GM23338 (cell line): ENCODE data around the gene OLFM1. TPM values are rescaled to one million over a fixed set of nuclear protein-coding genes. Genes with fewer than 3 reads are reported as not detected.

Source experiments
- ATAC-seq: fragments of 200-7000 bp; cut with Tn5 transposase; 3 replicates; pipeline ENCODE4 v1.9.1; 2020
- DNase-seq: peaks from one replicate; pipeline ENCODE4 v3.0.0-alpha.2; 2015; ENCODE audit warnings: low spot score
- H2AFZ ChIP-seq: fragments of 200-600 bp; sonication (generic); 2 replicates; pipeline ENCODE4 v1.8.0; 2016; ENCODE audit warnings: antibody characterized with exemption, mild to moderate bottlenecking, moderate library complexity
- H3F3A ChIP-seq: fragments of 200-600 bp; sonication (generic); replicated peaks from 2 replicates; pipeline ENCODE4 v1.8.0; 2017; ENCODE audit warnings: antibody characterized with exemption, mixed run types, low read depth
- H3K27ac ChIP-seq: fragments of 200-600 bp; sonication (generic); 2 replicates; pipeline ENCODE4 v1.6.1; 2016; ENCODE audit warnings: low read depth
- H3K27me3 ChIP-seq: fragments of 200-600 bp; sonication (generic); 2 replicates; pipeline ENCODE4 v1.8.0; 2016; ENCODE audit warnings: mild to moderate bottlenecking, mixed run types, moderate library complexity; ENCODE audit not compliant: insufficient read depth
- H3K36me3 ChIP-seq: fragments of 200-600 bp; sonication (generic); 2 replicates; pipeline ENCODE4 v1.8.0; 2016; ENCODE audit warnings: mild to moderate bottlenecking; ENCODE audit not compliant: insufficient read depth
- H3K4me1 ChIP-seq: fragments of 200-600 bp; sonication (generic); 2 replicates; pipeline ENCODE4 v1.8.0; 2016; ENCODE audit warnings: mild to moderate bottlenecking, moderate library complexity; ENCODE audit not compliant: insufficient read depth
- H3K4me2 ChIP-seq: fragments of 200-600 bp; sonication (generic); 2 replicates; pipeline ENCODE4 v1.7.1; 2017; ENCODE audit warnings: mixed run types
- H3K4me3 ChIP-seq: fragments of 200-600 bp; sonication (generic); 2 replicates; pipeline ENCODE4 v1.6.1; 2016; ENCODE audit warnings: mixed run types
- H3K79me2 ChIP-seq: fragments of 200-600 bp; sonication (generic); replicated peaks from 2 replicates; pipeline ENCODE4 v1.8.0; 2017; ENCODE audit warnings: mild to moderate bottlenecking; ENCODE audit not compliant: insufficient read depth
- H3K9me2 ChIP-seq: fragments of 200-600 bp; sonication (generic); 2 replicates; pipeline ENCODE4 v1.8.0; 2017; ENCODE audit not compliant: insufficient read depth
- H4K20me1 ChIP-seq: fragments of 200-600 bp; sonication (generic); replicated peaks from 2 replicates; pipeline ENCODE4 v1.8.0; 2017; ENCODE audit warnings: mild to moderate bottlenecking; ENCODE audit not compliant: insufficient read depth
- H3K27ac Mint-ChIP-seq: 2 replicates; pipeline ENCODE4 v1.8.0; 2020; ENCODE audit warnings: inconsistent platforms, mild to moderate bottlenecking, moderate library complexity, mixed read lengths
- H3K27me3 Mint-ChIP-seq: 3 replicates; pipeline ENCODE4 v1.8.0; 2022; ENCODE audit warnings: low read depth, mild to moderate bottlenecking, moderate library complexity, mixed read lengths, inconsistent platforms; ENCODE audit not compliant: insufficient read depth, poor library complexity
- H3K36me3 Mint-ChIP-seq: 3 replicates; pipeline ENCODE4 v1.8.0; 2021; ENCODE audit warnings: low read depth, mild to moderate bottlenecking, inconsistent platforms, moderate library complexity, mixed read lengths
- H3K4me1 Mint-ChIP-seq: 3 replicates; pipeline ENCODE4 v1.8.0; 2020; ENCODE audit warnings: mild to moderate bottlenecking, inconsistent platforms, mixed read lengths
- H3K4me3 Mint-ChIP-seq: 3 replicates; pipeline ENCODE4 v1.8.0; 2021; ENCODE audit warnings: moderate library complexity, mild to moderate bottlenecking, inconsistent platforms, mixed read lengths
- H3K9me3 Mint-ChIP-seq: 3 replicates; pipeline ENCODE4 v1.8.0; 2020; ENCODE audit warnings: moderate library complexity, mild to moderate bottlenecking, inconsistent platforms, mixed read lengths
- CREB1 ChIP-seq: fragments of 250-450 bp; sonication (Bioruptor Pico); IDR thresholded peaks from 2 replicates; pipeline ENCODE4 v1.5.0; 2020; ENCODE audit warnings: low read depth, mild to moderate bottlenecking, moderate library complexity
- EZH2 ChIP-seq: fragments of 200-600 bp; sonication (generic); IDR thresholded peaks from one replicate; pipeline ENCODE4 v1.8.0; 2017; ENCODE audit warnings: antibody characterized with exemption, mild to moderate bottlenecking, low read depth; ENCODE audit not compliant: unreplicated experiment
- POLR2AphosphoS5 ChIP-seq: IDR thresholded peaks from 2 replicates; pipeline ENCODE4 v1.6.1; 2016; ENCODE audit warnings: antibody characterized with exemption, low read depth
- STAT1 ChIP-seq: IDR thresholded peaks from one replicate; pipeline ENCODE4 v1.6.1; 2016; ENCODE audit warnings: antibody characterized with exemption; ENCODE audit not compliant: unreplicated experiment
- ZNF114 ChIP-seq: fragments of 250-450 bp; sonication (Bioruptor Pico); IDR thresholded peaks from 2 replicates; pipeline ENCODE4 v1.5.0; 2020; ENCODE audit warnings: mild to moderate bottlenecking, moderate library complexity
- ZNF331 ChIP-seq: fragments of 250-450 bp; sonication (Bioruptor Pico); IDR thresholded peaks from 2 replicates; pipeline ENCODE4 v1.5.0; 2020; ENCODE audit warnings: low read depth, mild to moderate bottlenecking, moderate library complexity
- polyA plus RNA-seq: library from polyadenylated mRNA; unstranded; fragments of >200 nt; fragmentation: Nextera tagmentation; extraction: Ambion mirVana; gene quantifications from 2 replicates; pipeline ENCODE4 v1.2.1, GENCODE V29; 2016
- total RNA-seq: library from RNA; depleted of rRNA; stranded (reverse); fragments of >200 nt; shearing (Covaris generic); gene quantifications from 2 replicates; pipeline ENCODE4 v1.2.3, GENCODE V29; 2014
- TF ChIP-seq, protein P1 (sequence below): IDR thresholded peaks from 2 replicates; pipeline ENCODE4 v1.6.1; 2016; ENCODE audit warnings: antibody characterized with exemption
- TF ChIP-seq, protein P2 (sequence below): fragments of 250-450 bp; sonication (Bioruptor Pico); IDR thresholded peaks from 2 replicates; pipeline ENCODE4 v1.5.0; 2020; ENCODE audit warnings: mild to moderate bottlenecking, moderate library complexity

The OLFM1 gene
- total and polyA plus RNA-seq, 2 experiments from 2014 or later = 20.6 to 40.1 TPM

DNA sequence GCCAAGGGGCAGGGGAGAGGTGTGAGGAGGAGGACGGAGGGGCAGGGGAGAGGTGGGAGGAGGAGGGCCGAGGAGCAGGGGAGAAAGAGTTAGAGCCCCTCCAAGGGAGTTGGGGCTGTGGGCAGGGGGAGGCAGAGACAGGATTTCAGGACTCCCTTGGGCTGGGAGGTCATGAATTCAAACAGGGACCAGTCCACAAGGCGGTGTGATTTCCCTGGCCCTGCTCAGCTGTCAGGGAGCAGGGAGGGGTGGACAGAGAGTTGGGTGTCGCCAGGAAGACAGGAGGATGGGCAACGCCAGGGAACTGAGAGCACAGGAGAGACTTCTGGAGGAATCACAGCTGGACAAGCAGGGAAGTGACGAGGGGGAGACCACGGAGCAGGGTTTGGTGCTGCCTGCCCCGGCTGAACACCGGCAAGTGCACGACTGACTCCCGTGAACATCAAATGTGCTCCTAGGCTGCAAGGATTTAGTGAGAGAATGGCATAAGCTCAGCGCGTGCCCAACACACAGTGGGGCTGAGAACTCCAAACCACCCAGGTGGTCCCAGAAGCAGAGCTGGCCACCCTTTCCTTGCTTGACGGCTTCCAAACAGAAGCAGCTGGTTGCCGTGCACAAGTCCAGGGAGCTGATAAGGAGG, 17.8 kb upstream of the OLFM1 start:
- H3K9me2 ChIP-seq = no peaks in the 10 kb centered on the region
- TF ChIP-seq ZNF114 (no peak), STAT1 (no peak), CREB1 (no peak), POLR2AphosphoS5 (no peak), ZNF331 (no peak), EZH2 (no peak)
- TF ChIP-seq, protein P1, sequence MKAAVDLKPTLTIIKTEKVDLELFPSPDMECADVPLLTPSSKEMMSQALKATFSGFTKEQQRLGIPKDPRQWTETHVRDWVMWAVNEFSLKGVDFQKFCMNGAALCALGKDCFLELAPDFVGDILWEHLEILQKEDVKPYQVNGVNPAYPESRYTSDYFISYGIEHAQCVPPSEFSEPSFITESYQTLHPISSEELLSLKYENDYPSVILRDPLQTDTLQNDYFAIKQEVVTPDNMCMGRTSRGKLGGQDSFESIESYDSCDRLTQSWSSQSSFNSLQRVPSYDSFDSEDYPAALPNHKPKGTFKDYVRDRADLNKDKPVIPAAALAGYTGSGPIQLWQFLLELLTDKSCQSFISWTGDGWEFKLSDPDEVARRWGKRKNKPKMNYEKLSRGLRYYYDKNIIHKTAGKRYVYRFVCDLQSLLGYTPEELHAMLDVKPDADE = no peak
- TF ChIP-seq, protein P2, sequence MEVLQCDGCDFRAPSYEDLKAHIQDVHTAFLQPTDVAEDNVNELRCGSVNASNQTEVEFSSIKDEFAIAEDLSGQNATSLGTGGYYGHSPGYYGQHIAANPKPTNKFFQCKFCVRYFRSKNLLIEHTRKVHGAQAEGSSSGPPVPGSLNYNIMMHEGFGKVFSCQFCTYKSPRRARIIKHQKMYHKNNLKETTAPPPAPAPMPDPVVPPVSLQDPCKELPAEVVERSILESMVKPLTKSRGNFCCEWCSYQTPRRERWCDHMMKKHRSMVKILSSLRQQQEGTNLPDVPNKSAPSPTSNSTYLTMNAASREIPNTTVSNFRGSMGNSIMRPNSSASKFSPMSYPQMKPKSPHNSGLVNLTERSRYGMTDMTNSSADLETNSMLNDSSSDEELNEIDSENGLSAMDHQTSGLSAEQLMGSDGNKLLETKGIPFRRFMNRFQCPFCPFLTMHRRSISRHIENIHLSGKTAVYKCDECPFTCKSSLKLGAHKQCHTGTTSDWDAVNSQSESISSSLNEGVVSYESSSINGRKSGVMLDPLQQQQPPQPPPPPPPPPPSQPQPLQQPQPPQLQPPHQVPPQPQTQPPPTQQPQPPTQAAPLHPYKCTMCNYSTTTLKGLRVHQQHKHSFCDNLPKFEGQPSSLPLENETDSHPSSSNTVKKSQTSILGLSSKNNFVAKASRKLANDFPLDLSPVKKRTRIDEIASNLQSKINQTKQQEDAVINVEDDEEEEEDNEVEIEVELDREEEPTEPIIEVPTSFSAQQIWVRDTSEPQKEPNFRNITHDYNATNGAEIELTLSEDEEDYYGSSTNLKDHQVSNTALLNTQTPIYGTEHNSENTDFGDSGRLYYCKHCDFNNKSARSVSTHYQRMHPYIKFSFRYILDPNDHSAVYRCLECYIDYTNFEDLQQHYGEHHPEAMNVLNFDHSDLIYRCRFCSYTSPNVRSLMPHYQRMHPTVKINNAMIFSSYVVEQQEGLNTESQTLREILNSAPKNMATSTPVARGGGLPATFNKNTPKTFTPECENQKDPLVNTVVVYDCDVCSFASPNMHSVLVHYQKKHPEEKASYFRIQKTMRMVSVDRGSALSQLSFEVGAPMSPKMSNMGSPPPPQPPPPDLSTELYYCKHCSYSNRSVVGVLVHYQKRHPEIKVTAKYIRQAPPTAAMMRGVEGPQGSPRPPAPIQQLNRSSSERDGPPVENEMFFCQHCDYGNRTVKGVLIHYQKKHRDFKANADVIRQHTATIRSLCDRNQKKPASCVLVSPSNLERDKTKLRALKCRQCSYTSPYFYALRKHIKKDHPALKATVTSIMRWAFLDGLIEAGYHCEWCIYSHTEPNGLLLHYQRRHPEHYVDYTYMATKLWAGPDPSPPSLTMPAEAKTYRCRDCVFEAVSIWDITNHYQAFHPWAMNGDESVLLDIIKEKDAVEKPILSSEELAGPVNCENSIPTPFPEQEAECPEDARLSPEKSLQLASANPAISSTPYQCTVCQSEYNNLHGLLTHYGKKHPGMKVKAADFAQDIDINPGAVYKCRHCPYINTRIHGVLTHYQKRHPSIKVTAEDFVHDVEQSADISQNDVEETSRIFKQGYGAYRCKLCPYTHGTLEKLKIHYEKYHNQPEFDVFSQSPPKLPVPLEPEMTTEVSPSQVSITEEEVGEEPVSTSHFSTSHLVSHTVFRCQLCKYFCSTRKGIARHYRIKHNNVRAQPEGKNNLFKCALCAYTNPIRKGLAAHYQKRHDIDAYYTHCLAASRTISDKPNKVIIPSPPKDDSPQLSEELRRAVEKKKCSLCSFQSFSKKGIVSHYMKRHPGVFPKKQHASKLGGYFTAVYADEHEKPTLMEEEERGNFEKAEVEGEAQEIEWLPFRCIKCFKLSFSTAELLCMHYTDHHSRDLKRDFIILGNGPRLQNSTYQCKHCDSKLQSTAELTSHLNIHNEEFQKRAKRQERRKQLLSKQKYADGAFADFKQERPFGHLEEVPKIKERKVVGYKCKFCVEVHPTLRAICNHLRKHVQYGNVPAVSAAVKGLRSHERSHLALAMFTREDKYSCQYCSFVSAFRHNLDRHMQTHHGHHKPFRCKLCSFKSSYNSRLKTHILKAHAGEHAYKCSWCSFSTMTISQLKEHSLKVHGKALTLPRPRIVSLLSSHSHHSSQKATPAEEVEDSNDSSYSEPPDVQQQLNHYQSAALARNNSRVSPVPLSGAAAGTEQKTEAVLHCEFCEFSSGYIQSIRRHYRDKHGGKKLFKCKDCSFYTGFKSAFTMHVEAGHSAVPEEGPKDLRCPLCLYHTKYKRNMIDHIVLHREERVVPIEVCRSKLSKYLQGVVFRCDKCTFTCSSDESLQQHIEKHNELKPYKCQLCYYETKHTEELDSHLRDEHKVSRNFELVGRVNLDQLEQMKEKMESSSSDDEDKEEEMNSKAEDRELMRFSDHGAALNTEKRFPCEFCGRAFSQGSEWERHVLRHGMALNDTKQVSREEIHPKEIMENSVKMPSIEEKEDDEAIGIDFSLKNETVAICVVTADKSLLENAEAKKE (CRISPR knock-in tag) = no peak
- DNase-seq (no peak), ATAC-seq (no peak; the same call in 1 of the 3 replicates)
- Mint-ChIP-seq H3K4me3 (no peak overlapping the region), H3K27ac (no peak overlapping the region), H3K27me3 (peaks cover 20% of the 10 kb centered on the region), H3K36me3 (peaks cover 2% of the 10 kb centered on the region; the same call in 1 of the 3 replicates), H3K9me3 (peaks cover 18% of the 10 kb centered on the region), H3K4me1 (peaks cover 7% of the 10 kb centered on the region)
- H3K36me3 ChIP-seq = no peaks in the 10 kb centered on the region
- no peak overlapping the region for H2AFZ ChIP-seq
- H3K27ac ChIP-seq = no peak overlapping the region
- H3K4me1 ChIP-seq = peaks cover under 1% of the 10 kb centered on the region; the same call in 1 of the 2 replicates
- no peaks in the 10 kb centered on the region for H3K79me2 ChIP-seq
- H3F3A ChIP-seq = no peaks in the 10 kb centered on the region
- H3K4me2 ChIP-seq = no peak overlapping the region
- no peak overlapping the region for H3K4me3 ChIP-seq
- no peaks in the 10 kb centered on the region for H4K20me1 ChIP-seq
- peaks cover under 1% of the 10 kb centered on the region; the same call in 1 of the 2 replicates for H3K27me3 ChIP-seq
